Cerebellar nuclear complex (tissue), 1 donor: ENCODE data around the gene KRTAP5-4.
"Not testable (repeated sequence)": the region's sequence is repeated elsewhere in the genome, so short reads cannot be mapped to it uniquely, and the experiment has no call there.

Experiments used
- DNase-seq, 2 experiments: peaks; one replicate each; lab custom pipeline; 2025; lab: John Stamatoyannopoulos, UW

KRTAP5-4 gene

GRCh38 chr11:1600626-1601025 is 21.3 kb downstream of the KRTAP5-4 start:
- DNase-seq = no peak

- no peak for DNase-seq
Measured at GRCh38 chr11:1598816-1599215, 23.1 kb downstream of the KRTAP5-4 start.

- DNase-seq = not testable (repeated sequence)
Measured at GRCh38 chr11:1598406-1598805, 23.5 kb downstream of the KRTAP5-4 start.

GRCh38 chr11:1597994-1598380 is 24.0 kb downstream of the KRTAP5-4 start, which contains the start of gene KRTAP5-2:
KRTAP5-2 (minus strand) TSS chr11:1598294; CDS start chr11:1598250, 44 bp downstream.
- no peak for DNase-seq

- DNase-seq = no peak
Measured at GRCh38 chr11:1597331-1597993, 24.5 kb downstream of the KRTAP5-4 start.

- peak in 1 of 2 experiments; percentile 53 for DNase-seq
Measured at GRCh38 chr11:1596576-1597121, 25.3 kb downstream of the KRTAP5-4 start.

GRCh38 chr11:1595994-1596575 is 25.9 kb downstream of the KRTAP5-4 start:
- not testable (repeated sequence) for DNase-seq

GRCh38 chr11:1592628-1593027 is 29.3 kb downstream of the KRTAP5-4 start:
- DNase-seq = no peak

- no peak for DNase-seq
Measured at GRCh38 chr11:1589996-1590395, 31.9 kb downstream of the KRTAP5-4 start.

- not testable (repeated sequence) for DNase-seq
Measured at GRCh38 chr11:1589191-1589963, 32.6 kb downstream of the KRTAP5-4 start.

- no peak for DNase-seq
Measured at GRCh38 chr11:1586699-1587098, 35.2 kb downstream of the KRTAP5-4 start.

- not testable (repeated sequence) for DNase-seq
Measured at GRCh38 chr11:1584661-1585370, 37.1 kb downstream of the KRTAP5-4 start, which contains the start of gene KRTAP5-1. KRTAP5-1 (minus strand) TSS chr11:1585283; CDS start chr11:1585249, 34 bp downstream.

- not testable (repeated sequence) for DNase-seq
Measured at GRCh38 chr11:1582909-1583308, 39.0 kb downstream of the KRTAP5-4 start.

- DNase-seq = no peak
Measured at GRCh38 chr11:1581976-1582375, 40.0 kb downstream of the KRTAP5-4 start.

- DNase-seq = no peak
Measured at GRCh38 chr11:1576825-1577224, 45.1 kb downstream of the KRTAP5-4 start.

GRCh38 chr11:1575756-1576155 is 46.2 kb downstream of the KRTAP5-4 start:
- not testable (repeated sequence) for DNase-seq

GRCh38 chr11:1574933-1575242 is 47.0 kb downstream of the KRTAP5-4 start:
- DNase-seq = no peak

- no peak for DNase-seq
Measured at GRCh38 chr11:1574238-1574932, 47.6 kb downstream of the KRTAP5-4 start.

- DNase-seq = no peak
Measured at GRCh38 chr11:1573903-1574237, 48.1 kb downstream of the KRTAP5-4 start.

GRCh38 chr11:1573077-1573902 is 48.6 kb downstream of the KRTAP5-4 start:
- DNase-seq = no peak
